Choroid plexus epithelial cell (primary cell): ENCODE measurements around the gene FRMD4A.
A peak's percentile ranks its signal among the peaks of the same experiment; 100 is the strongest.

ENCODE experiments used
- DNase-seq: peaks from one replicate; pipeline ENCODE4 v3.0.0-alpha.2; 2010; ENCODE audit warnings: low read depth
- H3K4me3 ChIP-seq: 2 replicates; pipeline ENCODE4 v1.5.1; 2011; ENCODE audit warnings: low read depth, mild to moderate bottlenecking, control low read depth, low read length, moderate library complexity
- CTCF ChIP-seq: conservative IDR thresholded peaks from 2 replicates; pipeline ENCODE4 v1.5.1; 2011; ENCODE audit warnings: low read depth, mild to moderate bottlenecking, control low read depth, inconsistent platforms, low read length, moderate library complexity

FRMD4A gene

GRCh38 chr10:13820964-13821337 lies 509.8 kb downstream of the FRMD4A start:
- no peak for TF ChIP-seq CTCF
- no peak for DNase-seq
- H3K4me3 ChIP-seq: no peak overlapping the region

GRCh38 chr10:13820119-13820963 lies 510.4 kb downstream of the FRMD4A start:
- no peak for DNase-seq
- TF ChIP-seq CTCF: no peak
- no peak overlapping the region for H3K4me3 ChIP-seq

GRCh38 chr10:13816195-13816925 lies 514.4 kb downstream of the FRMD4A start:
- TF ChIP-seq CTCF: no peak
- no peak overlapping the region for H3K4me3 ChIP-seq
- peak; percentile 93 for DNase-seq

GRCh38 chr10:13815756-13816155 lies 515.0 kb downstream of the FRMD4A start:
- H3K4me3 ChIP-seq: no peak overlapping the region
- no peak for TF ChIP-seq CTCF
- peak; percentile 65 for DNase-seq

GRCh38 chr10:13813550-13813949 lies 517.2 kb downstream of the FRMD4A start:
- no peak for DNase-seq
- no peak overlapping the region for H3K4me3 ChIP-seq
- TF ChIP-seq CTCF: no peak

GRCh38 chr10:13812804-13813203 lies 517.9 kb downstream of the FRMD4A start:
- H3K4me3 ChIP-seq: no peak overlapping the region
- no peak for TF ChIP-seq CTCF
- no peak for DNase-seq

- H3K4me3 ChIP-seq: no peak overlapping the region
- DNase-seq: peak; percentile 31
- no peak for TF ChIP-seq CTCF
Measured at GRCh38 chr10:13810568-13810967, 520.2 kb downstream of the FRMD4A start.
